K562 (cell line): ENCODE measurements around the gene POGZ. TPM values are rescaled to one million over a fixed set of nuclear protein-coding genes. Genes with fewer than 3 reads are reported as not detected.

ENCODE experiments used
- ATAC-seq: fragments of 200-7000 bp; cut with Tn5 transposase; 3 replicates; pipeline ENCODE4 v1.9.1; 2020; ENCODE audit warnings: moderate library complexity
- BruUV-seq: library from RNA; stranded (reverse); fragments of 400-500 nt; replicated peaks from 2 replicates; lab custom pipeline; 2021; lab: Mats Ljungman, UMichigan
- CTCF ChIA-PET: fragments of 300-600 bp; formaldehyde crosslinking; extraction: SDS; loops from one replicate; lab custom pipeline; 2021; ENCODE audit warnings: low intra/inter-chr PET ratio; lab: Yijun Ruan, JAX
- POLR2A ChIA-PET: fragments of 300-600, 350-650 bp; sonication (Branson Sonifier 250); formaldehyde crosslinking; extraction: SDS; loops from one replicate; lab custom pipeline; 2021; ENCODE audit warnings: antibody characterized with exemption, inconsistent platforms; lab: Yijun Ruan, JAX
- DNase-seq, 4 experiments: peaks; one replicate each; pipeline versions ENCODE4 v3.0.0 to v3.0.0-alpha.2; 2011 to 2018; ENCODE audit warnings: low spot score in 3 of 4, mixed read lengths in 3 of 4; ENCODE audit errors: extremely low read depth in 1 of 4
- FAIRE-seq: peaks from 2 replicates; lab custom pipeline; 2011; peaks lifted over from hg19 to GRCh38; lab: Jason Lieb, UNC
- H2AFZ ChIP-seq: 2 replicates; pipeline ENCODE4 v1.6.0; 2011; ENCODE audit warnings: low read depth, low read length, control low read depth, inconsistent platforms
- H3K27ac ChIP-seq: fragments of 200-600 bp; 3 replicates; pipeline ENCODE4 v1.8.0; 2011; ENCODE audit warnings: low read depth, mild to moderate bottlenecking, control low read depth, inconsistent platforms, low read length, moderate library complexity, mixed read lengths; ENCODE audit errors: extremely low read depth
- H3K27me3 ChIP-seq, 2 experiments: fragments of 300-600 bp in 1 of 2; 2 replicates in 1 of 2; 3 replicates in 1 of 2; pipeline versions ENCODE4 v1.6.0 to v1.8.0; 2011; ENCODE audit warnings: inconsistent platforms in 2 of 2, low read length in 2 of 2, mild to moderate bottlenecking in 1 of 2, mixed read lengths in 1 of 2, moderate library complexity in 1 of 2; ENCODE audit not compliant: control insufficient read depth in 2 of 2, insufficient read depth in 2 of 2
- H3K36me3 ChIP-seq: fragments of 300-600 bp; 3 replicates; pipeline ENCODE4 v1.8.0; 2011; ENCODE audit warnings: mild to moderate bottlenecking, low read length, inconsistent platforms; ENCODE audit not compliant: control insufficient read depth, insufficient read depth
- H3K4me1 ChIP-seq, 2 experiments: fragments of 200-600 bp in 1 of 2; replicated peaks in 1 of 2; 2 replicates in 1 of 2; 3 replicates in 1 of 2; pipeline versions ENCODE4 v1.5.1 to v1.8.0; 2011; ENCODE audit warnings: inconsistent platforms in 2 of 2, low read length in 2 of 2, mild to moderate bottlenecking in 1 of 2, mixed read lengths in 1 of 2, moderate library complexity in 1 of 2; ENCODE audit not compliant: control insufficient read depth in 2 of 2, insufficient read depth in 2 of 2
- H3K4me2 ChIP-seq: 2 replicates; pipeline ENCODE4 v1.6.1; 2011; ENCODE audit warnings: low read length, control low read depth, inconsistent platforms, mixed read lengths; ENCODE audit not compliant: insufficient read depth
- H3K4me3 ChIP-seq: fragments of 200-600 bp; sonication (generic), shearing (Covaris generic); 2 replicates; pipeline ENCODE4 v1.5.1; 2016; ENCODE audit warnings: control low read depth, inconsistent platforms
- H3K79me2 ChIP-seq: fragments of 200-600 bp; 3 replicates; pipeline ENCODE4 v1.8.0; 2011; ENCODE audit warnings: low read length, inconsistent platforms; ENCODE audit not compliant: control insufficient read depth, insufficient read depth
- H3K9ac ChIP-seq, 2 experiments: 2 replicates each; pipeline versions ENCODE4 v1.6.0 to v1.6.1; 2011; ENCODE audit warnings: low read depth in 2 of 2, low read length in 2 of 2, control low read depth in 1 of 2, inconsistent platforms in 1 of 2, mild to moderate bottlenecking in 1 of 2, mixed read lengths in 1 of 2; ENCODE audit not compliant: insufficient read depth in 1 of 2
- H3K9me1 ChIP-seq: one replicate; pipeline ENCODE4 v1.6.0; 2011; ENCODE audit warnings: inconsistent platforms, mild to moderate bottlenecking, low read length, moderate library complexity; ENCODE audit not compliant: control insufficient read depth, insufficient read depth
- H3K9me3 ChIP-seq: replicated peaks from 2 replicates; pipeline ENCODE4 v1.5.1; 2011; ENCODE audit warnings: low read depth, low read length, inconsistent platforms; ENCODE audit not compliant: control insufficient read depth, insufficient read depth
- H4K20me1 ChIP-seq: replicated peaks from 2 replicates; pipeline ENCODE4 v1.6.1; 2011; ENCODE audit warnings: low read length, inconsistent platforms, mixed read lengths; ENCODE audit not compliant: control insufficient read depth, insufficient read depth
- BMI1 ChIP-seq: fragments of 150-350 bp; IDR thresholded peaks from 2 replicates; pipeline ENCODE4 v1.6.1; 2014; ENCODE audit warnings: low read length
- CREB5 ChIP-seq: fragments of 250-450 bp; sonication (Bioruptor Pico); IDR thresholded peaks from 2 replicates; pipeline ENCODE4 v1.5.0; 2020; ENCODE audit warnings: mild to moderate bottlenecking
- CTBP1 ChIP-seq: fragments of 450-650 bp; IDR thresholded peaks from 2 replicates; pipeline ENCODE4 v1.6.1; 2016; ENCODE audit warnings: borderline replicate concordance
- DMBX1 ChIP-seq: fragments of 250-450 bp; sonication (Bioruptor Pico); IDR thresholded peaks from 2 replicates; pipeline ENCODE4 v1.8.0; 2022; ENCODE audit warnings: inconsistent platforms, mild to moderate bottlenecking, moderate library complexity, borderline replicate concordance
- EHMT2 ChIP-seq: fragments of 450-650 bp; IDR thresholded peaks from 2 replicates; pipeline ENCODE4 v1.6.1; 2018; ENCODE audit warnings: antibody characterized with exemption
- EWSR1 ChIP-seq: fragments of 450-650 bp; IDR thresholded peaks from 2 replicates; pipeline ENCODE4 v1.6.1; 2018; ENCODE audit warnings: borderline replicate concordance, mild to moderate bottlenecking, low read depth, moderate library complexity; ENCODE audit not compliant: partially characterized antibody
- HCFC1 ChIP-seq: IDR thresholded peaks from 2 replicates; pipeline ENCODE4 v1.6.1; 2012; ENCODE audit warnings: low read depth, low read length, improper control_type of control experiment
- MEF2D ChIP-seq: conservative IDR thresholded peaks from 2 replicates; pipeline ENCODE4 v1.6.1; 2016; ENCODE audit warnings: low read depth, missing genetic modification characterization, missing compliant biosample characterization
- NCOR1 ChIP-seq: fragments of 450-650 bp; IDR thresholded peaks from 2 replicates; pipeline ENCODE4 v1.6.1; 2016; ENCODE audit warnings: mild to moderate bottlenecking, moderate library complexity
- NFE2 ChIP-seq: IDR thresholded peaks from 2 replicates; pipeline ENCODE4 v1.6.1; 2014; ENCODE audit warnings: antibody characterized with exemption, low read depth
- NRF1 ChIP-seq, 2 experiments: fragments of 450-650 bp; IDR thresholded peaks in 1 of 2; conservative IDR thresholded peaks in 1 of 2; 2 replicates each; pipeline ENCODE4 v1.6.1; 2014; ENCODE audit warnings: mild to moderate bottlenecking in 2 of 2
- SETDB1 ChIP-seq: IDR thresholded peaks from one replicate; pipeline ENCODE4 v1.6.1; 2012; ENCODE audit warnings: low read length, control low read depth, inconsistent platforms
- SMAD4 ChIP-seq: fragments of 250-450 bp; sonication (Bioruptor Pico); conservative IDR thresholded peaks from 2 replicates; pipeline ENCODE4 v1.8.0; 2021; ENCODE audit warnings: inconsistent platforms, mild to moderate bottlenecking, moderate library complexity
- TBL1XR1 ChIP-seq, 2 experiments: IDR thresholded peaks; 2 replicates each; pipeline ENCODE4 v1.6.1; 2012; ENCODE audit warnings: improper control_type of control experiment in 2 of 2, low read length in 2 of 2, mild to moderate bottlenecking in 1 of 2
- U2AF1 ChIP-seq: fragments of 200-400 bp; formaldehyde crosslinking; optimal IDR thresholded peaks from 2 replicates; pipeline ENCODE3; 2017; ENCODE audit warnings: mild to moderate bottlenecking, low read depth, low read length, moderate library complexity
- ZNF3 ChIP-seq: fragments of 250-450 bp; sonication (Bioruptor Pico); IDR thresholded peaks from 2 replicates; pipeline ENCODE4 v1.5.0; 2021; ENCODE audit warnings: mild to moderate bottlenecking, moderate library complexity
- ZNF354B ChIP-seq: fragments of 250-450 bp; sonication (Bioruptor Pico); IDR thresholded peaks from 2 replicates; pipeline ENCODE4 v1.4.0; 2020
- ZNF449 ChIP-seq: fragments of 250-450 bp; sonication (Bioruptor Pico); IDR thresholded peaks from 2 replicates; pipeline ENCODE4 v1.8.0; 2022; ENCODE audit warnings: moderate library complexity, mild to moderate bottlenecking, inconsistent platforms
- ZNF644 ChIP-seq: fragments of 200-800 bp; sonication (Bioruptor generic); IDR thresholded peaks from 2 replicates; pipeline ENCODE4 v1.6.1; 2016; ENCODE audit warnings: low read depth, missing genetic modification characterization, missing compliant biosample characterization
- in situ Hi-C: fragments of 300-500 bp; cut with MboI; formaldehyde crosslinking; loops from 4 replicates; pipeline ENCODE4 v1.15.0; 2018; ENCODE audit warnings: inconsistent platforms, mixed read lengths
- intact Hi-C: fragments of 100-400 bp; cut with micrococcal nuclease; formaldehyde crosslinking; loops from 2 replicates; pipeline ENCODE4 v1.14.2; 2022
- polyA plus RNA-seq, 8 experiments: library from polyadenylated mRNA; depleted of rRNA in 4 of 8; stranded (reverse) in 5 of 8; unstranded in 3 of 8; fragments of >200 nt; fragmentation: Nextera tagmentation in 2 of 8; fragmentation: Illumina TruSeq in 1 of 8; extraction: Ambion mirVana in 2 of 8; extraction: Trizol in 1 of 8; gene quantifications; 2 replicates each; pipeline versions ENCODE4 v1.2.1 to v1.2.3, GENCODE V29; 2011 to 2014; ENCODE audit warnings: inconsistent platforms in 1 of 8, missing spikeins in 1 of 8
- total RNA-seq, 7 experiments: library from RNA; depleted of rRNA in 6 of 7; stranded (reverse); fragments of >200 nt in 6 of 7; fragmentation: Illumina TruSeq in 2 of 7; extraction: Trizol in 2 of 7; gene quantifications; 2 replicates each; pipeline versions ENCODE4 v1.2.1 to v1.2.3, GENCODE V29; 2011 to 2021; ENCODE audit warnings: low replicate concordance in 1 of 7

Gene POGZ
- total and polyA plus RNA-seq, 9 of the 15 experiments (the other 6 are each of a cell fraction or from before 2014, with no cell fraction given) = 9.4 to 40.6 (median 21.6) TPM

- H4K20me1 ChIP-seq = no peaks in the 10 kb centered on the region
- CTCF ChIA-PET = no interaction called here
- H3K9me3 ChIP-seq = no peaks in the 10 kb centered on the region
- H3K79me2 ChIP-seq = no peaks in the 10 kb centered on the region; the same call in 2 of the 3 replicates
- no peaks in the 10 kb centered on the region for H3K4me1 ChIP-seq
- H3K4me2 ChIP-seq = no peak overlapping the region
- no TSS peak for BruUV-seq
- H3K9me1 ChIP-seq = no peaks in the 10 kb centered on the region
- in situ Hi-C loops = loop anchor here (5.0 kb wide), 1 partner anchor 112 kb away; no protein-coding TSS in a partner anchor
- FAIRE-seq = no peak
- H2AFZ ChIP-seq = no peak overlapping the region
- intact Hi-C loops = no loop called here
- no peak overlapping the region for H3K4me3 ChIP-seq
- no peaks in the 10 kb centered on the region for H3K27me3 ChIP-seq
- ATAC-seq = no peak
- no peak overlapping the region for H3K27ac ChIP-seq
- H3K36me3 ChIP-seq = peaks cover 86% of the 10 kb centered on the region
- H3K9ac ChIP-seq = no peak overlapping the region
- POLR2A ChIA-PET = no interaction called here
- no peak for DNase-seq
- TF ChIP-seq BMI1 = no peak
- no peak for TF ChIP-seq ZNF449 (CRISPR knock-in tag)
- TF ChIP-seq MEF2D = no peak
- no peak for TF ChIP-seq ZNF3 (CRISPR knock-in tag)
- no peak for TF ChIP-seq NRF1 (conservative IDR thresholded peaks at IDR 0.05 in 1 of 2, IDR thresholded peaks at IDR 0.05 in 1 of 2)
- no peak for TF ChIP-seq EWSR1
- no peak for TF ChIP-seq U2AF1
- no peak for TF ChIP-seq SMAD4 (CRISPR knock-in tag)
- TF ChIP-seq ZNF354B = no peak
- no peak for TF ChIP-seq EHMT2
- TF ChIP-seq NFE2 = no peak
- TF ChIP-seq HCFC1 = no peak
- TF ChIP-seq CTBP1 = no peak
- TF ChIP-seq NCOR1 = no peak
- no peak for TF ChIP-seq ZNF644 (tag)
- no peak for TF ChIP-seq SETDB1
- TF ChIP-seq CREB5 (CRISPR knock-in tag) = no peak
- no peak for TF ChIP-seq DMBX1
- TF ChIP-seq TBL1XR1 (IDR thresholded peaks at IDR 0.05; ENCODE audit: low read length in 2 of 2) = no peak
Observed at GRCh38 chr1:151408891-151409290, 50.4 kb downstream of the POGZ start.
